ENCODE results near the gene MSH5. TPM values are rescaled to one million over a fixed set of nuclear protein-coding genes. Genes with fewer than 3 reads are reported as not detected.

MSH5 gene
- total RNA-seq, 4 donors from 2014 or later = 12.6 to 60.1 (median 17.2) TPM

DNA sequence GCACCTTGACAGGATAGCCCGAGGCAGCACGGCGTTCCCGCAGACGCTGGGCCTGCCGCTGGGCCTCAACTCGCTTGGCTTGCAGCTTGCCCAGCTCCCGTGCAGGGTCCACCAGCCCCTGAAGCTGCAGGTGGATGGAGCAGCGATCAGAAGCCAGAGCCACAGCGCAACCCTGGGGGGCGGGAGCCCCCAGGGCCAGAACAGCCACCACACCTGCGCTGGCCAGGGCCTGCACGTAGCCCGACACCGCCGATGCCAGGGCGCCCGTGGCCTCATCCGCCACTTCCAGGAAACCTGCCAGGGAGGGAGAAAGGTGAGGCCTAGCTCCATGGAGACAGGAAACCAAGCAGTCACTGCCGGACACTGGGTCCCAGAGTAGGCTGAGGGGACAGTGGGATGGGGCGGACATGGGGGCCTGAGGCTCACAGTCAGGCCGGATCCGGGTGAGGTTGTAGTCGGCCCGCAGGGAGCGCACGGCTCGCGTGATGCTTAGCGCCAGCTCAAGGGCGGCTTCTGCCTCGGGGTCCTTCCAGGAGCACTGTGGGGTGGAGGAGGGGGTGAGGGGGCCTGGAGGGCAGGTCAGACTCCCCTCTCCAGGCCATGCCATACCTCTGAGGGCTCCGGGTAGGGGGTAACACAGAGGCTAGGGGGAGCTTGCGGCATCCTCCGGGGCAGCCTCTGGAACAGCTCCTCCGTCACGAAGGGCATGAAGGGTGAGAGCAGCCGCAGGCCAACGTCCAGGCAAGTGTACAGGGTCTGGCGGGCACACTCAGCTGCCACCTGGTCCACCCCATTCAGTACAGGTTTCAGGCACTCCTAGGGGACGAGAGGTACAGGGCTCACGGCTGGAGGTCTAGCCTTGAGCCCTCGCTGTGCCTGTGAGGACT lies 39.4 kb downstream of the MSH5 start:
- WGBS = 83% methylated on average over 19 of the region's 43 CpGs
- no peak for TF ChIP-seq POLR2AphosphoS5 (IDR thresholded peaks at IDR 0.05)
- TF ChIP-seq POLR2A (IDR thresholded peaks at IDR 0.05) = no peak
- TF ChIP-seq EP300 (IDR thresholded peaks at IDR 0.05) = no peak
- no peak for TF ChIP-seq CTCF (IDR thresholded peaks at IDR 0.05)
- Histone ChIP-seq H3K27me3 (no peaks in the 10 kb centered on the region), H3K9me3 (no peaks in the 10 kb centered on the region), H3K4me3 (no peak overlapping the region), H3K27ac (no peak overlapping the region), H3K36me3 (peaks cover 58% of the 10 kb centered on the region), H3K4me1 (peaks cover 24% of the 10 kb centered on the region)
- DNase-seq (ENCODE audit: low spot score in 2 of 2) = no peak

- Histone ChIP-seq H3K4me3 (no peak overlapping the region), H3K27me3 (no peaks in the 10 kb centered on the region), H3K9me3 (no peaks in the 10 kb centered on the region), H3K27ac (no peak overlapping the region), H3K36me3 (peaks cover 65% of the 10 kb centered on the region), H3K4me1 (peaks cover 24% of the 10 kb centered on the region)
- WGBS = no CpG with 5 or more reads among the region's 10 CpGs
- TF ChIP-seq EP300 (IDR thresholded peaks at IDR 0.05) (no peak), CTCF (IDR thresholded peaks at IDR 0.05) (no peak), POLR2A (IDR thresholded peaks at IDR 0.05) (no peak), POLR2AphosphoS5 (IDR thresholded peaks at IDR 0.05) (no peak)
- DNase-seq (ENCODE audit: low spot score in 2 of 2) = no peak
Observed at GRCh38 chr6:31779908-31780307, 40.1 kb downstream of the MSH5 start.

GRCh38 chr6:31780507-31781243 lies 40.9 kb downstream of the MSH5 start:
- 89% methylated on average over 6 of the region's 20 CpGs for WGBS
- Histone ChIP-seq H3K36me3 (peaks cover 72% of the 10 kb centered on the region), H3K4me1 (peaks cover 19% of the 10 kb centered on the region), H3K4me3 (no peak overlapping the region), H3K9me3 (no peaks in the 10 kb centered on the region), H3K27me3 (no peaks in the 10 kb centered on the region), H3K27ac (no peak overlapping the region)
- TF ChIP-seq CTCF (IDR thresholded peaks at IDR 0.05) = no peak
- TF ChIP-seq POLR2A (IDR thresholded peaks at IDR 0.05) = no peak
- TF ChIP-seq EP300 (IDR thresholded peaks at IDR 0.05) = no peak
- TF ChIP-seq POLR2AphosphoS5 (IDR thresholded peaks at IDR 0.05) = no peak
- DNase-seq (ENCODE audit: low spot score in 2 of 2) = no peak

DNA sequence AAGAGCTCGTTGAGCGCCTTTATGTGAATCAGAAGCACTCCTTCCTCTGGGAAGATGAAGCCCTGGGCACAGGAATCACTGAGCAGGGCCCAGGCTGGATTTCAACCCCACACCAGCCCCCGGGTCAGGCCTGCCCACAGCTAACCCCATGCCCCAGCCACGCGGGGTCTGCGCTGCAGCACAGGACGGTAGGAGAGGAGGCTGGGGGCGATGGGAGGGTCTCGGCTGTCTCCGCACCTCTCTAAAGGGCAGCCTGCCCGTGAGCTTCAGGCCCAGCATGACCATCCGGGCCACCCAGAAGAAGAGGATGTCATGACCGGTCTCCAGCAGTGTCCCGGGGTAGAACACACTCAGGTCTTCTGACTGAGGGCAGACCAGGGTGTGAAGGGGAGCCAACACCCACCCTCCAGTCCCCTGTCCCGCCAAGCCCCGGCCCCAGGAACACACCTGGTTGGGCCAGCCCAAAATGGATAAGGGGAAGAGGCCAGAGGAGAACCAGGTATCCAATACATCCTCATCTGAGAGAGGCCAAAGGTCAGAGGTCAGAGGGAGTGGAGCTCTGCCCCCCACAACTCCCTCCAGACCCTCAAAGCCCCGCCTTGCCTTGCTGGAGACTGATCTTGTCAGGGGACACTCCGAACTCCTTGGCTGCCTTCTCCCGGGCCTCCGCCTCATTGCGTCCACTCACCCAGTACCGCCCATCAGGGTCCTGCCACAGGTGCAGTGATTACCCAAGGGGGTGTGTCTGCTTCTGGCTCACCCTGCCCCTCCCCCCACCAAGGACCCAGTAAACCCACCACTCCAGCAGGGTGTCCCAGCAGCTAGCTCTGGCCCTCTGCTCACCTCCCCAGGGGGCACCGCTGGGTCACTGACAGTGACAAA lies 41.7 kb downstream of the MSH5 start:
- H3K27ac ChIP-seq = no peak overlapping the region
- TF ChIP-seq POLR2A (IDR thresholded peaks at IDR 0.05) (no peak), CTCF (IDR thresholded peaks at IDR 0.05) (no peak)
- H3K9me3 ChIP-seq = no peaks in the 10 kb centered on the region
- 91% methylated on average over 19 of the region's 23 CpGs for WGBS
- no peak for DNase-seq (ENCODE audit: low spot score in 2 of 2)
- H3K4me1 ChIP-seq = peaks cover 11% of the 10 kb centered on the region
- H3K36me3 ChIP-seq = peaks cover 76% of the 10 kb centered on the region
- no peaks in the 10 kb centered on the region for H3K27me3 ChIP-seq
- H3K4me3 ChIP-seq = no peak overlapping the region
